Osteocyte (in vitro differentiated cells): ENCODE data around the gene SFT2D2. TPM values are rescaled to one million over a fixed set of nuclear protein-coding genes. Genes with fewer than 3 reads are reported as not detected.

Experiments
- DNase-seq: peaks from one replicate; pipeline ENCODE4 v3.0.0; 2021; ENCODE audit warnings: mixed read lengths; ENCODE audit not compliant: unreplicated experiment; ENCODE audit errors: extremely low spot score
- H3K27ac Mint-ChIP-seq: one replicate; pipeline ENCODE4 v1.8.0; 2021; ENCODE audit warnings: mild to moderate bottlenecking, mixed read lengths; ENCODE audit not compliant: unreplicated experiment
- H3K27me3 Mint-ChIP-seq: one replicate; pipeline ENCODE4 v1.8.0; 2021; ENCODE audit warnings: mixed read lengths; ENCODE audit not compliant: unreplicated experiment
- H3K36me3 Mint-ChIP-seq: one replicate; pipeline ENCODE4 v1.8.0; 2021; ENCODE audit warnings: mixed read lengths; ENCODE audit not compliant: unreplicated experiment
- H3K4me1 Mint-ChIP-seq: one replicate; pipeline ENCODE4 v1.8.0; 2021; ENCODE audit warnings: mixed read lengths; ENCODE audit not compliant: unreplicated experiment
- H3K4me3 Mint-ChIP-seq: one replicate; pipeline ENCODE4 v1.8.0; 2021; ENCODE audit warnings: mild to moderate bottlenecking, moderate library complexity, mixed read lengths; ENCODE audit not compliant: unreplicated experiment
- H3K9me3 Mint-ChIP-seq: one replicate; pipeline ENCODE4 v1.8.0; 2021; ENCODE audit warnings: mixed read lengths; ENCODE audit not compliant: unreplicated experiment
- CTCF ChIP-seq: fragments of 200-600 bp; sonication (generic); IDR thresholded peaks from 2 replicates; pipeline ENCODE4 v1.5.0; 2021; ENCODE audit warnings: antibody characterized with exemption, mild to moderate bottlenecking, moderate library complexity
- total RNA-seq: library from RNA; stranded (reverse); gene quantifications from 2 replicates; pipeline ENCODE4 v1.2.1, GENCODE V29; 2021

SFT2D2 gene
- total RNA-seq, 1 donor from 2014 or later, result 93.0 TPM

- Mint-ChIP-seq H3K27ac (no peak overlapping the region), H3K4me3 (no peak overlapping the region), H3K27me3 (no peaks in the 10 kb centered on the region), H3K4me1 (peaks cover 8% of the 10 kb centered on the region), H3K36me3 (peaks cover 3% of the 10 kb centered on the region), H3K9me3 (peaks cover 6% of the 10 kb centered on the region)
- DNase-seq, result no peak
- no peak for TF ChIP-seq CTCF
Observed at GRCh38 chr1:168271636-168272035, 45.8 kb downstream of the SFT2D2 start.

DNA sequence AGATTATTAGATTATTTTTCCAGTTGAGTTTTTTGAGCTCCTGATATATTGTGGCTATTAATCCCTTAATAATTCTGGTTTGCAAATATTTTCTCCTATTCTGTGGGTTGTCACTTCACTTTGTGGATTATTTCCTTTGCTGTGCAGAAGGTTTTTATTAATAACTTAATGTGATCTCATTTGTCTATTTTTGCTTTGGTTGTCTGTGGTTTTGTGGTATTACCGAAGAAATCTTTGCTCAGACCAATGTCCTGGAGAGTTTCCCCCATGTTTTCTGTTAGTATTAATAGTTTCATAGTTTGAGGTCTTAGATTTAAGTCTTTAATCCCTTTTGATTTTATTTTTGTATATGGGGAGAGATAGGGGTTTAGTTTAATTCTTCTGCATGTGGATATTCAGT lies 47.8 kb downstream of the SFT2D2 start:
- no peak for DNase-seq
- H3K4me3 Mint-ChIP-seq, result no peak overlapping the region
- peaks cover 13% of the 10 kb centered on the region for H3K36me3 Mint-ChIP-seq
- H3K27me3 Mint-ChIP-seq, result no peaks in the 10 kb centered on the region
- no peak overlapping the region for H3K27ac Mint-ChIP-seq
- peaks cover 8% of the 10 kb centered on the region for H3K4me1 Mint-ChIP-seq
- peaks cover 20% of the 10 kb centered on the region for H3K9me3 Mint-ChIP-seq
- TF ChIP-seq CTCF, result no peak

DNA sequence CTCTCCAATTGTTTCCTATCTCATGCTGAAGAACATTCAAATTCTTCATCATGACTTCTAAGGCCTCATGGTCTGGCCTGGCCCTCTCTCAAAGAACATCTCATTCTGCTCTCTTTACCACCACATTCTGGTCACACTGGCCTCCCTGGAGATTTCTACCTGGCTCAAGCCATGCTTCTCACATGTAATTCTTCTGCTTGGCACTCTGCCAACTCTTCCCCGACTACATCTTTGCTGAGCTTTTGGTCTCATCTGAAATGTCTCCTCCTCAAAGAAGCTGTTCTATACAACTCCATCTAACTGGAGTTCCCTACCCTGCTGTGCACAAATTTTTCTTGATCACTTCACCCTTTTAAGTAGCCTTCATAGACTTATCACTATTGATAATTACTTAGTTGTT lies 53.4 kb downstream of the SFT2D2 start:
- Mint-ChIP-seq H3K4me1 (no peaks in the 10 kb centered on the region), H3K27me3 (no peaks in the 10 kb centered on the region), H3K27ac (no peak overlapping the region), H3K9me3 (peaks cover 20% of the 10 kb centered on the region), H3K36me3 (peaks cover 16% of the 10 kb centered on the region), H3K4me3 (no peak overlapping the region)
- TF ChIP-seq CTCF, result no peak
- no peak for DNase-seq

- TF ChIP-seq CTCF, result no peak
Observed at GRCh38 chr1:168280296-168280927, 54.6 kb downstream of the SFT2D2 start, which contains the start of gene TBX19. Gene TBX19 (plus strand): TSS chr1:168280877. CDS start chr1:168281091, 214 bp downstream.

GRCh38 chr1:168281603-168282325 lies 56.0 kb downstream of the SFT2D2 start:
- no peak overlapping the region for H3K4me3 Mint-ChIP-seq
- no peak overlapping the region for H3K27ac Mint-ChIP-seq
- H3K4me1 Mint-ChIP-seq, result peaks cover 13% of the 10 kb centered on the region
- no peak for TF ChIP-seq CTCF
- H3K27me3 Mint-ChIP-seq, result no peaks in the 10 kb centered on the region
- H3K9me3 Mint-ChIP-seq, result peaks cover 13% of the 10 kb centered on the region
- peaks cover 13% of the 10 kb centered on the region for H3K36me3 Mint-ChIP-seq
- DNase-seq, result no peak

More at GRCh38 chr1:168280296-168280927, 54.6 kb downstream of the SFT2D2 start, which contains the start of gene TBX19:
- no peak within 1 kb of the TSS for H3K27ac Mint-ChIP-seq
- H3K36me3 Mint-ChIP-seq, result peaks cover 16% of the 10 kb centered on the region
- peaks cover 20% of the 10 kb centered on the region for H3K9me3 Mint-ChIP-seq
- no peak within 1 kb of the TSS for H3K4me3 Mint-ChIP-seq
- H3K27me3 Mint-ChIP-seq, result no peaks in the 10 kb centered on the region
- DNase-seq, result no peak
- H3K4me1 Mint-ChIP-seq, result peaks cover 4% of the 10 kb centered on the region
